Muscle of leg (tissue), 9 donors: ENCODE results near the gene GSTCD. TPM values are rescaled to one million over a fixed set of nuclear protein-coding genes. Genes with fewer than 3 reads are reported as not detected.

ENCODE experiments used
- polyA plus RNA-seq, 8 donors: library from polyadenylated mRNA; unstranded; fragments of 120-200 nt; gene quantifications; one replicate each; pipeline versions ENCODE4 v1.2.1 to v1.2.3, GENCODE V29; 2013; ENCODE audit warnings: inconsistent platforms in 1 of 8, low replicate concordance in 1 of 8; ENCODE audit not compliant: insufficient read length in 8 of 8, insufficient read depth in 1 of 8
- total RNA-seq: library from RNA; stranded (reverse); fragments of 120-200 nt; gene quantifications from one replicate; pipeline ENCODE4 v1.2.4, GENCODE V29; 2013

Gene GSTCD
- total and polyA plus RNA-seq, 9 donors, result 6.1 to 12.3 (median 8.6) TPM

Other genes starting within 250 kb of the GSTCD start
- 69.7 TPM for gene PPA2, start 234.7 kb upstream of the GSTCD start, total RNA-seq
- gene PPA2, start 234.7 kb upstream of the GSTCD start, polyA plus RNA-seq, result 10 to 100 TPM; 43.2 to 56.0 (median 49.6) TPM
- not detected for gene ARHGEF38, start 156.2 kb upstream of the GSTCD start, total RNA-seq
- 1 to 10 TPM in 2 of 8 donors, under 1 TPM in 3, not detected in 3; 0.27 to 1.6 (median 0.86) TPM for gene ARHGEF38, start 156.2 kb upstream of the GSTCD start, polyA plus RNA-seq
- 18.7 TPM for gene INTS12, start 95 bp upstream of the GSTCD start, total RNA-seq
- 10 to 100 TPM; 23.6 to 28.1 (median 25.9) TPM for gene INTS12, start 95 bp upstream of the GSTCD start, polyA plus RNA-seq
- gene NPNT, start 186.7 kb downstream of the GSTCD start, total RNA-seq, result 112 TPM
- gene NPNT, start 186.7 kb downstream of the GSTCD start, polyA plus RNA-seq, result 100 to 1,000 TPM; 102 to 146 (median 116) TPM